GF-D8 (cell line): ENCODE results near the gene ZNF358.
A peak's percentile ranks its signal among the peaks of the same experiment; 100 is the strongest.

Source experiments
- DNase-seq: peaks from one replicate; lab custom pipeline; 2025; lab: John Stamatoyannopoulos, UW

ZNF358 gene

GRCh38 chr19:7489609-7490044 is 26.3 kb upstream of the ZNF358 start:
- DNase-seq = no peak

DNA sequence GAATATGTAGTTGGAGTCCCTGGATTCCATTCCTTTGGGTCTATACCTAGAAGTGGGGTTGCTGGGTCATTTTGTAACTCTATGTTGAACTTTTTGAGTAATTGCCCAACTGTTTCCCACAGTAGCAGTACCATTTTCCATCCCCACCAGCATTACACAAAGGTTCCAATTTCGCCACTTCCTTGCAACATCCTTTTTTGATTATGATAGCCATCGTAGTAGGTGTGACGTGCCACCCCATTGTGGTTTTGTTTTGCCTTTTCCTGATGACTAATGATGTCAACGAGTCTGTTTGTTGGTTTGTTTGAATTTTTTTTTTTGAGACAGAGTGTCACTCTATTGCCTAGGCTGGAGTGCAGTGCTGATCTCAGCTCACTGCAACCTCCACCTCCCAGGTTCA is 23.8 kb upstream of the ZNF358 start:
- peak; percentile 94 for DNase-seq

DNA sequence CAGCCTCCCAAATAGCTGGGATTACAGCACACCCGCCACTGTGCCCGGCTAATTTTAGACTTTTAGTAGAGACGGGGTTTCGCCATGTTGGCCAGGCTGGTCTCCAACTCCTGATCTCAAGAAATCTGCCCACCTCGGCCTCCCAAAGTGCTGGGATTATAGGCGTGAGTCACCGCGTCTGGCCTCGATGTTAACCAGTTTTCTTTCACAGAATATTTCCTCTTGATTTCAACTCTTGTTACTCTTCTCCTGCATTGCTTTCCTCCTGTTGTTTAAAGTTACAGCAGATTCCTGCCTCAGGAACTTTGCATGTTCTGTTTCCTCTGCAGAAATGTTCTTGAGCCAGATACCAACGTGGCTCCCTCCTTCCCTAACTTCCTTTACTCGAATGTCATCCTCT is 23.3 kb upstream of the ZNF358 start:
- no peak for DNase-seq

DNA sequence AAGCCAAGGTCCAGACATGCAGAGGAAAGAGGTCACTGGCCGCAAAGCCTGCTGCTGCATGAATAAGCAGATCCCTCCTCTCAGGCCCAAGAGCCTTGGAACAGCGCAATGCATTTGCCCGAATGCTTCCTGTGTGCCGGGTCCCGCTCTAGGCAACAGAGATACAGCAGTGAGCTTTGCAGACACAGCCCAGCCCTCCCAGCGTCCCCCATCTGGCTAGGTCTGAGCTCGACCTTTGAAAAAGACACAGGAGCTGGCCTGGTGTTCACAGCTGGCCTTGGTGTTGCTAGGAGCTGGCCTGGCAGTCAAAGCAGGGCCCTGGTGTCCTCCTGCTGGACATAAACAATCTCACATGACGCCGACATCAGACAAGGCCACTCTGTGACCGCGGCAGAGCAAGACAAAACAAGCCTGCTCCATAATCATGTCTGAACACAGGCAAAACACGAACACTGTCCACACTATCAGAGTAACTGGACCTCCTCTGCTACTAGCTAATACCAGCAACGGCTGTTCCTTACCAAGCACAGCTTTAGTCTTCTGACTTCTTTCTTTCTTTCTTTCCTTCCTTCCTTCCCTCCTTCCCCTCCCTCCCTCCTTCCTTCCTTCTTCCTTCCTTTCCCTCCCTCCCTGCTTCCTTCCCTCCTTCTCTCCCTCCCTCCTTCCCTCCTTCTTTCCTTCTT is 21.3 kb upstream of the ZNF358 start:
- no peak for DNase-seq

DNA sequence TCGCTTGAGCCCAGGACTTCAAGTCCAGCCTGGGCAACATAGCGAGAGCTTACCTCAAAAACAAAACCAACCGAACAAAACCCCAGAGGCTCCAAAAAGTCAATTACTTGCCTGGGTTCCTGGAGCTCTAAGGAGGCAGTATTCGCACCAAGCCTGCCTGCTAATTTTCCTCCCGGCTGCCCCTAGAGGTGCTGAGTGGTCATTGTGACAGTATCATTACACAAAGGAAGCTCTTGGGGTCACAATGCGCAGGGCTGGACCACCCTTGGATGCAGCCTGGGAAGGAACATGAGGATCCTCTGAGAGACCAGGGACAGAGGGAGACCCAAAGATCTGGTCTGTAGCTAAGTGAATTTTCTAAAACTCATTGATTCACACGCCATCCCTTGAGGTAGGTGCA is 18.6 kb upstream of the ZNF358 start:
- no peak for DNase-seq

DNA sequence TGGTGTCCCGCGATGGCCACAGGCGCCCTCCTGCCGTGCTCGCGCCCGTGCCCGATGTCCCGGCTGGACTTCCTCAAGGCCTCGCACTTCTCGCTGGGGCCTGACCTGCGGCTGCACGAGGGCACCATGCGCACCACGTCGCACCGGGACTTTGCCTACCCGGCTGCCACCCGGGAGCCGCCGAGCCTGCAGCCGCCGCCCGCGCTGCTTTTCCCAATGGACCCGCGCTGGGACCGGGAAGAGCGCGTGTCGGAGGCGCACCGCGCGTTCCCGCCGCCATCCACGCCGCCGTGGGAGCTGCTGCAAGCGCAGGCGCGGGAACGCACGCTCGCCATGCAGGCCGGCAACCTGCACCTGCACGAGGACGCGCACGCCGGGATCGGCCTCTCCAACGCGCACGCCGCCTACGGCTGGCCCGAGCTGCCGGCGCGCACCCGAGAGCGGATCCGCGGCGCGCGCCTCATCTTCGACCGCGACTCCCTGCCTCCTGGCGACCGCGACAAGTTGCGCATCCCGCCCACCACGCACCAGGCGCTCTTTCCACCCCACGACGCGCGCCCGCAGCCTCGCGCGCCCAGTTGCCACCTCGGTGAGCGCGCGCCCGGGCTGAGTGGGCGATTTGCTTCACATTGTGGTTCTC is 15.0 kb upstream of the ZNF358 start:
- DNase-seq = peak; percentile 74

GRCh38 chr19:7502552-7502951 is 13.4 kb upstream of the ZNF358 start:
- no peak for DNase-seq

DNA sequence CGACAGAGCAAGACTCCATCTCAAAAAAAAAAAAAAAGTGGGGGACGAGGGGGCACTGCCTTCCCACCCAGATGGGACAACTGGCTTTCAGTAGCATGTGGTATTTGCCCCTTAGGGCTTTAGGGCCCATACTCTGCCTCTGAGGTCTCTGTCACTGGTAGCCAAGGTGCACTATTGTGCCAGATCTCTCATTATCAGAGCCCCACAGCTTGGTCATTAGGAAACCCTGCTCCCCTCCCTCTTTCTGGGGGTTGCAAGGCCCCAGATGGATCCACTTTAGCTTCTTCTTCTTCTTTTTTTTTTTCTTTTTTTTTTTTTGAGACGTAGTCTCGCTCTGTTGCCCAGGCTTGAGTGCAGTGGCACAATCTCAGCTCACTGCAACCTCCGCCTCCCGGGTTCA is 11.2 kb upstream of the ZNF358 start:
- peak; percentile 57 for DNase-seq

DNA sequence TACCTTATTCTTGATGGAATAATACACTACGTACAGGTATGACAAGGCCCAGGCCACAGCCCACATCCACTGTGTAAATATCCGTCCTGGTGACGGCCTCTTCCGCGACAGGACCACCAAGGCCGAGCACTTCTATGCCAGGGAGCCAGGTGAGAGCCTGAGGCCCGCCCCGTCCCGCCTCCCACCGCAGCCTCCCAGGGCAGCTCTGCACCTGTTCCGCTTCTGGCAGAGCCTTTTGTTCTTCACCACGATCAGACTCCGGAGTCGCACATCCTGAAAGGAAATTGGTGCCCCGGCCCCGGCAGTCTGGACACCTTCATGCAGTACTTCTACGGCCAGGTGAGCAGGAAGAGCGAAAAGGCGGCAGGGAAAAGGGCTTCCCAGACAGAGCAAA is 10.6 kb upstream of the ZNF358 start:
- DNase-seq = no peak

DNA sequence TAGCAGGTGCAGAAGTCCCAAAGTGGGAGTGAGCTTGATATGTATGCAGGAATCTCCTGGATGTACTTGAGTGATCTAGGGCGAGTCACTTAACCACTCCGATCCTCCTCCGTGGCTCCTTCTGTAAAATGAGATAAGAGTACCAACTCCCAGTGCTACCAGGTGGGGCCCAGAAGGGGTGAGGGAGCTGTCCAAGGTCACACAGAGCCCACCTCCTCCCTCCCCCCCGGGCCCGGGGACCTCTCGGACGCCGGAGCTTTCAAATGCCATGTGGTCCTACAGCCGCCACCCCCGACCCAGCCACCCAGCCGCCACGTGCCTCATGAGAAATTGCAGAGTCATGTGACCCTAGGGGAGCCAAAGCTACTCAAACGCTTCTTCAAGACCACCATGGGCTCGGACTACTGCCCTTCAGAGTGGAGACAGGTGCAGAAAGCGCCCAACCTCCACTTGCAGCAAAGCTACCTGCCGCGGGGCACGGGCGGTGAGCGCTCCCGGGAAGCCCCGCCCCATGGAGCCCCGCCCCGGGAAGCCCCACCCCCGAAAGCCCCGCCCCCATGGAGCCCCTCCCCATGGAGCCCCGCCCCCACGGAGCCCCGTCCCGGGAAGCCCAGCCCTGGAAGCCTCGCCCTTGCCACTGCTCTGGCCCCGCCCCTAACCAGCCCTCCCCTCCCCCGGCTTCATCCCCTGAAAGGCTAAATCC is 10.1 kb upstream of the ZNF358 start:
- no peak for DNase-seq

DNA sequence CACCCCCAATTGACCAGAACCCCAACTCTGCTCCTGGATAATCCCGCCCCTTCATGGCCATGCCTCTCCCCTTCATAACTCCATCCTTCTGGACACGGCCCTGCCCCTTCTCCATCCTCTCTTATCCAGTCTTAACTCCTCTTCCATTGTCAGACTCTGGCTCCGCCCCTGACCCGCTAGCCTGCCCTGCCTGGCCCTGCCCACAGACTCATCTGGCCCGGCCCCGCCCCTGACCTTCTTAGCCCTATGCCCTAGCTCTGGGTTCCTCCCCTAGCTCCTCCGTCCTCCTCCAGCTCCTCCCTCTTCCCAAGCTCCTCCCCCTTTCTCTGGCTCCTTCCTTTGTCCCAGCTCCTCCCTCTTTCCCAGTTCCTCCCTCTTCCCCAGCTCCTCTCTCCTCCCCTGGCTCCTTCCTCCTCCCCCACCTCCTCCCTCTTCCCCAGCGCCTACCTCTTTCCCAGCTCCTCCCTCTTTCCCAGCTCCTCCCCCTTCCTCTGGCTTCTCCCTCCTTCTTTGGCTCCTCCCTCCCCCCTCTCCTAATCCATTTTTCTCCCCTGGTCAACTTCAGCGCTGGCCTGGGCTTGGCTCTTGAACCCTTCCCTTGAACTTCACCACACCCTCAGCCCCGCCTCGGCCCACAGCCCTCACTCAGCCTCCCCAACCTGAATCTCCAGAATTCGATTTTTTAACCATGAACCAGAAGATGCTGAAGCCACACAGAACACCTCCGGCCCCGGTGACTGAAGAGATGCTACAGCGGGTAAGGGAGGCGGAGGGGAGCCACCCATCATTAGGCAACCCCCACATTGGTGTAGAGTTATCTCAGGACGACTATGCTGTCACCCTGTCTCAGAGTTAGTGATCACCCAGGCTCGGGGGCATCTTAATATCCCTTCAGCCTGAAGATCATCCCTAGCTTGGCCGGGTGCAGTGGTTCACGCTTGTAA is 9.2 kb upstream of the ZNF358 start:
- DNase-seq = peak; percentile 8

- no peak for DNase-seq
Measured at GRCh38 chr19:7507884-7508283, 8.0 kb upstream of the ZNF358 start.

GRCh38 chr19:7509625-7510024 is 6.3 kb upstream of the ZNF358 start:
- no peak for DNase-seq

GRCh38 chr19:7512400-7512851 is 3.5 kb upstream of the ZNF358 start:
- DNase-seq = no peak

GRCh38 chr19:7513809-7514642 is 1.9 kb upstream of the ZNF358 start:
- DNase-seq = no peak

DNA sequence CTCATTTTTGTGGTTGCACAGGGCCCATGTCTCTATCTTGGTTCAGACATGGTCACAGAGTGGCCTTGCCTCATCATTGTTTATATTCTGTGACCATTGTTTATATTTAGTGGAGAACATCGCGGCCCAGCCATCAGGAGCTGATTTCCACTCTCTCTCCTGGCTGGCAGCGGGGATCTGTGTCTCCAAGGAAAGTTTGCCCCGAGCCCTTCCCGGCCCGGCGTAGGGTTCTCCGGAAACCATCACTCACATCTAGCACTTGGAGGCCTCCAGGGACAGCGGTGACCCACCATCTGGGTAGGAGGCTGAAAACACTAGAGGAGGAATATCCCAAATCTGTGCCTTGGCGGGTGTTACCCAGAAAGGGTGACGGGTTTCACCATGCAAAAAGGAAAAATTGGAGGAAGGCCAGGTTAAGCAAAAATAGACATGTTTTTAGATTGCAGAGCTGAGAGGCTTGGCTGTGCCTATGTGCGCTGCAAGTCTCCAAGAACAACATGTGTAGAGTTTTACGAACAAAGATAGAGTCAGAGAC is 726 bp upstream of the ZNF358 start:
- DNase-seq = no peak

DNA sequence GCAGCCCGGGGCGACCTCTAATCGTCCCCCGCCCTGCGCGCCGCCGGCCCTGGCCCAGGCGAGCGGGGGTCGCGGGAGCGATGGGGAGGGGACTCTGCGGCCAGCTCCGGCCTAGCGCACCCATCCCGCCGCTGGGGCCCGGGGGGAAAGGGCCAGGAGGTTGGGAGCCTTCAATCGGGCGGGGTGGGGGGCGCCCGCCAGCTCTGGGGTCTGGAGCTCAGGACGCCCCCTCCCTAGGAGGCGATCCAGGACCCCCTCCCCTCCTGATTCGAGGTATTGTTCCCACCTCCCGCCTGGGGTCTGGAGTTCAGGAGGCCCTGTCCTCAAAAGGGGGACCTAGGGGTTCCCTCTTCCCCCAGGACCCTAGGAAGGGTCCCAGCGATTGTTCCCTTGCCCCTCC is 430 bp downstream of the ZNF358 start:
- no peak for DNase-seq

DNA sequence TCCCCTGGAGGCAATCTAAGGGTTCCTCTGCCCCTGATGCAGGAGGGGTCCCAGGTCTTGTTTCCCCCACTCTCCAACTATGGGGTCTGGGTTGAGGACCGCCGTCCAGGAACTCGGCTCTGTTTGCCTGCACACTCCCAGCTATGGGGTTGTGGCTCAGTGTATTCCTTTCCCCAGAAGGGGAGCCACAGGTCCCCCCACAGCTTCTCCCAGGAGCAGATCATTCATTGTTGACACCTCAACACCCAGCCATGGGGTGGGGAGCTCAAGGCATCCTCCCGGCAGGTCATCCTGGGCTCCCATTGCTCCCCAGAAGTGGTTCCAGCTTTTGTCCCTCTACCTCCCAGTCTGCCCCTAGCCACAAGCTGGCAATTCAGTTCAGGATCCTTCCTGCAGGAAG is 975 bp downstream of the ZNF358 start:
- no peak for DNase-seq

GRCh38 chr19:7519361-7520130 is 3.6 kb downstream of the ZNF358 start:
- no peak for DNase-seq
